OCI-LY3 (cell line): ENCODE data around the gene MED15.

Experiments
- H2AFZ ChIP-seq: fragments of 200-600, 300-600 bp; shearing (Covaris generic); 2 replicates; pipeline ENCODE4 v1.6.0; 2014; ENCODE audit warnings: antibody characterized with exemption, low read depth, low read length
- H3K27ac ChIP-seq: fragments of 200-600, 300-600 bp; sonication (generic); 2 replicates; pipeline ENCODE4 v1.5.1; 2014; ENCODE audit warnings: mild to moderate bottlenecking, low read length, moderate library complexity, mixed read lengths
- H3K27me3 ChIP-seq: fragments of 200-600, 300-600 bp; sonication (generic); 2 replicates; pipeline ENCODE4 v1.6.1; 2014; ENCODE audit warnings: low read depth, low read length, mixed read lengths
- H3K36me3 ChIP-seq: fragments of 200-600, 300-600 bp; sonication (generic); replicated peaks from 2 replicates; pipeline ENCODE3; 2014; ENCODE audit warnings: low read depth, low read length, mixed read lengths
- H3K4me1 ChIP-seq: fragments of 300-600, 200-600 bp; sonication (generic); 2 replicates; pipeline ENCODE4 v1.6.1; 2014; ENCODE audit warnings: low read length, mixed read lengths
- H3K4me2 ChIP-seq: fragments of 200-600, 300-600 bp; sonication (generic); 2 replicates; pipeline ENCODE4 v1.6.1; 2014; ENCODE audit warnings: low read length, mixed read lengths
- H3K4me3 ChIP-seq: fragments of 300-600, 200-600 bp; sonication (generic); 2 replicates; pipeline ENCODE4 v1.5.1; 2014; ENCODE audit warnings: antibody characterized with exemption, mild to moderate bottlenecking, low read length, moderate library complexity
- H3K79me2 ChIP-seq: fragments of 300-600, 200-600 bp; shearing (Covaris generic); 2 replicates; pipeline ENCODE4 v1.6.1; 2014; ENCODE audit warnings: mild to moderate bottlenecking, low read length, mixed read lengths
- H3K9ac ChIP-seq: fragments of 300-600, 200-600 bp; shearing (Covaris generic); 2 replicates; pipeline ENCODE4 v1.6.0; 2014; ENCODE audit warnings: mild to moderate bottlenecking, low read length, moderate library complexity
- H3K9me3 ChIP-seq: fragments of 200-600, 300-600 bp; shearing (Covaris generic); 2 replicates; pipeline ENCODE4 v1.6.1; 2014; ENCODE audit warnings: low read length, mixed read lengths; ENCODE audit not compliant: insufficient read depth
- H4K20me1 ChIP-seq: fragments of 200-600, 300-600 bp; sonication (generic); 2 replicates; pipeline ENCODE4 v1.6.1; 2016; ENCODE audit warnings: low read length, mixed read lengths; ENCODE audit not compliant: insufficient read depth
- EZH2phosphoT487 ChIP-seq: fragments of 200-600 bp; shearing (Covaris generic); IDR thresholded peaks from 2 replicates; pipeline ENCODE4 v1.6.1; 2018; ENCODE audit warnings: antibody characterized with exemption, mixed run types, low read depth
- TF ChIP-seq, protein P1 (sequence below): fragments of 200-600, 300-600 bp; sonication (generic); IDR thresholded peaks from 2 replicates; pipeline ENCODE4 v1.5.1; 2014; ENCODE audit warnings: antibody characterized with exemption, low read length, low read depth

MED15 gene

DNA sequence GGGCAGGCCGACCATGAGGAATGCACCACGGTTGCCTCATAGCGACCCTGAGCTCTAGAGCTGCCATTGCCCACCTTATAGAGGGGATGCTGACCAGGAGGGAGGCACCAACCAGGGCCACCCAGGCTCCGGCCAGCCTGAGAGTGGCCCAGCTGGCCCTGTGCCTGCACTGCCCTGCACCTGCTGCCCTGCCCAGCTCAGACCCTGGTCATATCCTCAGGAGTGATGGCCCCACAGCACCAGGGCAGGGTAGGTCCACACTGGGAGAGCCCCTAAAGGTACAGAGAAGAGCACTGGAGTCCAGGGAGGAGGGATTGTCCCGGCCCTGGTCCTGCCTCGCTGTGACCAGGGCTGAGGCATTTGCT, 127.8 kb downstream of the MED15 start:
- Histone ChIP-seq H3K27ac (no peak overlapping the region), H3K4me1 (no peaks in the 10 kb centered on the region), H4K20me1 (peaks cover 24% of the 10 kb centered on the region; the same call in 1 of the 2 replicates), H3K9me3 (peaks cover 4% of the 10 kb centered on the region; the same call in 1 of the 2 replicates), H3K79me2 (no peaks in the 10 kb centered on the region), H3K4me3 (no peak overlapping the region), H3K4me2 (no peak overlapping the region), H3K36me3 (no peaks in the 10 kb centered on the region), H3K9ac (no peak overlapping the region), H2AFZ (no peak overlapping the region), H3K27me3 (peaks cover 89% of the 10 kb centered on the region)
- no peak for TF ChIP-seq EZH2phosphoT487
- TF ChIP-seq, protein P1, sequence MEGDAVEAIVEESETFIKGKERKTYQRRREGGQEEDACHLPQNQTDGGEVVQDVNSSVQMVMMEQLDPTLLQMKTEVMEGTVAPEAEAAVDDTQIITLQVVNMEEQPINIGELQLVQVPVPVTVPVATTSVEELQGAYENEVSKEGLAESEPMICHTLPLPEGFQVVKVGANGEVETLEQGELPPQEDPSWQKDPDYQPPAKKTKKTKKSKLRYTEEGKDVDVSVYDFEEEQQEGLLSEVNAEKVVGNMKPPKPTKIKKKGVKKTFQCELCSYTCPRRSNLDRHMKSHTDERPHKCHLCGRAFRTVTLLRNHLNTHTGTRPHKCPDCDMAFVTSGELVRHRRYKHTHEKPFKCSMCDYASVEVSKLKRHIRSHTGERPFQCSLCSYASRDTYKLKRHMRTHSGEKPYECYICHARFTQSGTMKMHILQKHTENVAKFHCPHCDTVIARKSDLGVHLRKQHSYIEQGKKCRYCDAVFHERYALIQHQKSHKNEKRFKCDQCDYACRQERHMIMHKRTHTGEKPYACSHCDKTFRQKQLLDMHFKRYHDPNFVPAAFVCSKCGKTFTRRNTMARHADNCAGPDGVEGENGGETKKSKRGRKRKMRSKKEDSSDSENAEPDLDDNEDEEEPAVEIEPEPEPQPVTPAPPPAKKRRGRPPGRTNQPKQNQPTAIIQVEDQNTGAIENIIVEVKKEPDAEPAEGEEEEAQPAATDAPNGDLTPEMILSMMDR = no peak

- Histone ChIP-seq H3K27me3 (peaks cover 78% of the 10 kb centered on the region), H3K9me3 (peaks cover 4% of the 10 kb centered on the region; the same call in 1 of the 2 replicates), H4K20me1 (peaks cover 24% of the 10 kb centered on the region; the same call in 1 of the 2 replicates), H3K9ac (no peak overlapping the region), H2AFZ (no peak overlapping the region), H3K79me2 (no peaks in the 10 kb centered on the region), H3K36me3 (no peaks in the 10 kb centered on the region), H3K27ac (no peak overlapping the region), H3K4me2 (no peak overlapping the region), H3K4me1 (no peaks in the 10 kb centered on the region), H3K4me3 (no peak overlapping the region)
- no peak for TF ChIP-seq EZH2phosphoT487
- TF ChIP-seq, protein P1 = no peak
Observed at GRCh38 chr22:20636075-20636812, 128.8 kb downstream of the MED15 start.

GRCh38 chr22:20636945-20637344, 129.5 kb downstream of the MED15 start:
- TF ChIP-seq, protein P1 = no peak
- TF ChIP-seq EZH2phosphoT487 = no peak
- peaks cover 4% of the 10 kb centered on the region; the same call in 1 of the 2 replicates for H3K9me3 ChIP-seq

More at GRCh38 chr22:20636945-20637344, 129.5 kb downstream of the MED15 start:
- Histone ChIP-seq H3K79me2 (no peaks in the 10 kb centered on the region), H3K27ac (no peak overlapping the region), H3K4me2 (no peak overlapping the region), H3K36me3 (no peaks in the 10 kb centered on the region), H3K27me3 (peaks cover 71% of the 10 kb centered on the region), H4K20me1 (peaks cover 21% of the 10 kb centered on the region; the same call in 1 of the 2 replicates), H3K4me3 (no peak overlapping the region), H3K4me1 (no peaks in the 10 kb centered on the region), H2AFZ (no peak overlapping the region), H3K9ac (no peak overlapping the region)
